HepG2 (cell line): ENCODE measurements around the gene RGS2. TPM values are rescaled to one million over a fixed set of nuclear protein-coding genes. Genes with fewer than 3 reads are reported as not detected.

ENCODE experiments used
- AKAP8 ChIP-seq: sonication (generic); formaldehyde crosslinking; IDR thresholded peaks from 2 replicates; pipeline ENCODE4 v1.5.1; 2020; ENCODE audit warnings: mild to moderate bottlenecking, missing genetic modification reagents
- ATF7-NPFF ChIP-seq: sonication (generic); formaldehyde crosslinking; IDR thresholded peaks from 2 replicates; pipeline ENCODE4 v1.8.1; 2023; ENCODE audit warnings: mild to moderate bottlenecking, low read depth, missing genetic modification reagents, moderate library complexity
- PITX1 ChIP-seq: sonication (generic); formaldehyde crosslinking; IDR thresholded peaks from 2 replicates; pipeline ENCODE4 v1.5.1; 2020; ENCODE audit warnings: mild to moderate bottlenecking, missing genetic modification reagents
- RXRA ChIP-seq: sonication (generic); formaldehyde crosslinking; IDR thresholded peaks from 2 replicates; pipeline ENCODE4 v1.5.1; 2020; ENCODE audit warnings: missing genetic modification reagents
- SRSF1 ChIP-seq: fragments of 200-400 bp; formaldehyde crosslinking; optimal IDR thresholded peaks from 2 replicates; pipeline ENCODE3; 2017; ENCODE audit warnings: mild to moderate bottlenecking, low read depth, low read length, moderate library complexity
- TEAD3 ChIP-seq: optimal IDR thresholded peaks from 2 replicates; pipeline ENCODE3; 2016; ENCODE audit warnings: borderline replicate concordance
- ZNF180 ChIP-seq: sonication (generic); formaldehyde crosslinking; IDR thresholded peaks from 2 replicates; pipeline ENCODE4 v1.4.0; 2020; ENCODE audit warnings: low read depth, missing genetic modification reagents, borderline replicate concordance
- ZNF331 ChIP-seq: sonication (generic); formaldehyde crosslinking; IDR thresholded peaks from 2 replicates; pipeline ENCODE4 v1.4.0; 2020; ENCODE audit warnings: missing genetic modification reagents
- ZNF34 ChIP-seq: sonication (generic); formaldehyde crosslinking; IDR thresholded peaks from 2 replicates; pipeline ENCODE4 v1.4.0; 2020; ENCODE audit warnings: mild to moderate bottlenecking, missing genetic modification reagents, borderline replicate concordance
- ZNF367 ChIP-seq: sonication (generic); formaldehyde crosslinking; IDR thresholded peaks from 2 replicates; pipeline ENCODE4 v1.4.0; 2020; ENCODE audit warnings: missing genetic modification reagents, borderline replicate concordance
- polyA plus RNA-seq, 8 experiments: library from polyadenylated mRNA; depleted of rRNA in 3 of 8; stranded (reverse) in 7 of 8; unstranded in 1 of 8; fragments of >200 nt; fragmentation: Illumina TruSeq in 4 of 8; extraction: Trizol in 4 of 8; gene quantifications; 2 replicates each; pipeline versions ENCODE4 v1.2.1 to v1.2.3, GENCODE V29; 2011 to 2016; ENCODE audit warnings: low read depth in 4 of 8, missing spikeins in 1 of 8, mixed read lengths in 1 of 8; ENCODE audit not compliant: insufficient read depth in 1 of 8
- total RNA-seq, 5 experiments: library from RNA; depleted of rRNA; stranded (reverse); fragments of >200 nt; fragmentation: Illumina TruSeq; extraction: Trizol; gene quantifications; 2 replicates each; pipeline ENCODE4 v1.2.3, GENCODE V29; 2016; ENCODE audit warnings: low read depth in 1 of 5
- TF ChIP-seq, protein P1 (sequence below): sonication (generic); formaldehyde crosslinking; IDR thresholded peaks from 2 replicates; pipeline ENCODE4 v1.9.0; 2021; ENCODE audit warnings: mild to moderate bottlenecking, missing genetic modification reagents
- TF ChIP-seq, protein P2 (sequence below): sonication (generic); formaldehyde crosslinking; IDR thresholded peaks from 2 replicates; pipeline ENCODE4 v1.9.0; 2021; ENCODE audit warnings: missing genetic modification reagents, borderline replicate concordance

RGS2 gene
- total and polyA plus RNA-seq, 2 of the 13 experiments (the other 11 are each of a cell fraction or from before 2014, with no cell fraction given) = 0.64 to 1.4 TPM

DNA sequence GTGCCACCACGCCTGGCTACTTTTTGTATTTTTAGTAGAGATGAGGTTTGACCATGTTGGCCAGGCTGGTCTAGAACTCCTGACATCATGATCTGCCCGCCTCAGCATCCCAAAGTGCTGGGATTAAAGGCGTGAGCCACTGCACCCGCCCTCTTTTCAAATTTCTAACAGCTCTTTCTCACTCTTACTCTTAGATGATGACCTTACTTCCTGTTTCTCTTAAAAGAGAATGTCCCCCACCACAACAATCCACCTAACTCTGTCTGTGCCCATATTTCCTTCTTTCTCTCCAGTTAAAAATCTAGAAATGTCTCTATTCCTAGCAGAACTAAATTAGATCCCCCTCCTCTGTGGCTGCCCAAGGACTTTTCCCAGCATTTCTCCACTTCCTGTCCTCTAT, 46.6 kb upstream of the RGS2 start (continued):
- TF ChIP-seq, protein P1, sequence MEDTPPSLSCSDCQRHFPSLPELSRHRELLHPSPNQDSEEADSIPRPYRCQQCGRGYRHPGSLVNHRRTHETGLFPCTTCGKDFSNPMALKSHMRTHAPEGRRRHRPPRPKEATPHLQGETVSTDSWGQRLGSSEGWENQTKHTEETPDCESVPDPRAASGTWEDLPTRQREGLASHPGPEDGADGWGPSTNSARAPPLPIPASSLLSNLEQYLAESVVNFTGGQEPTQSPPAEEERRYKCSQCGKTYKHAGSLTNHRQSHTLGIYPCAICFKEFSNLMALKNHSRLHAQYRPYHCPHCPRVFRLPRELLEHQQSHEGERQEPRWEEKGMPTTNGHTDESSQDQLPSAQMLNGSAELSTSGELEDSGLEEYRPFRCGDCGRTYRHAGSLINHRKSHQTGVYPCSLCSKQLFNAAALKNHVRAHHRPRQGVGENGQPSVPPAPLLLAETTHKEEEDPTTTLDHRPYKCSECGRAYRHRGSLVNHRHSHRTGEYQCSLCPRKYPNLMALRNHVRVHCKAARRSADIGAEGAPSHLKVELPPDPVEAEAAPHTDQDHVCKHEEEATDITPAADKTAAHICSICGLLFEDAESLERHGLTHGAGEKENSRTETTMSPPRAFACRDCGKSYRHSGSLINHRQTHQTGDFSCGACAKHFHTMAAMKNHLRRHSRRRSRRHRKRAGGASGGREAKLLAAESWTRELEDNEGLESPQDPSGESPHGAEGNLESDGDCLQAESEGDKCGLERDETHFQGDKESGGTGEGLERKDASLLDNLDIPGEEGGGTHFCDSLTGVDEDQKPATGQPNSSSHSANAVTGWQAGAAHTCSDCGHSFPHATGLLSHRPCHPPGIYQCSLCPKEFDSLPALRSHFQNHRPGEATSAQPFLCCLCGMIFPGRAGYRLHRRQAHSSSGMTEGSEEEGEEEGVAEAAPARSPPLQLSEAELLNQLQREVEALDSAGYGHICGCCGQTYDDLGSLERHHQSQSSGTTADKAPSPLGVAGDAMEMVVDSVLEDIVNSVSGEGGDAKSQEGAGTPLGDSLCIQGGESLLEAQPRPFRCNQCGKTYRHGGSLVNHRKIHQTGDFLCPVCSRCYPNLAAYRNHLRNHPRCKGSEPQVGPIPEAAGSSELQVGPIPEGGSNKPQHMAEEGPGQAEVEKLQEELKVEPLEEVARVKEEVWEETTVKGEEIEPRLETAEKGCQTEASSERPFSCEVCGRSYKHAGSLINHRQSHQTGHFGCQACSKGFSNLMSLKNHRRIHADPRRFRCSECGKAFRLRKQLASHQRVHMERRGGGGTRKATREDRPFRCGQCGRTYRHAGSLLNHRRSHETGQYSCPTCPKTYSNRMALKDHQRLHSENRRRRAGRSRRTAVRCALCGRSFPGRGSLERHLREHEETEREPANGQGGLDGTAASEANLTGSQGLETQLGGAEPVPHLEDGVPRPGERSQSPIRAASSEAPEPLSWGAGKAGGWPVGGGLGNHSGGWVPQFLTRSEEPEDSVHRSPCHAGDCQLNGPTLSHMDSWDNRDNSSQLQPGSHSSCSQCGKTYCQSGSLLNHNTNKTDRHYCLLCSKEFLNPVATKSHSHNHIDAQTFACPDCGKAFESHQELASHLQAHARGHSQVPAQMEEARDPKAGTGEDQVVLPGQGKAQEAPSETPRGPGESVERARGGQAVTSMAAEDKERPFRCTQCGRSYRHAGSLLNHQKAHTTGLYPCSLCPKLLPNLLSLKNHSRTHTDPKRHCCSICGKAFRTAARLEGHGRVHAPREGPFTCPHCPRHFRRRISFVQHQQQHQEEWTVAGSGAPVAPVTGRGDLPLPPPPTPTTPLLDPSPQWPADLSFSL (CRISPR knock-in tag) = no peak
- no peak for TF ChIP-seq SRSF1
- no peak for TF ChIP-seq ZNF331 (CRISPR knock-in tag)
- TF ChIP-seq PITX1 = no peak
- TF ChIP-seq ATF7-NPFF (CRISPR knock-in tag) = no peak
- no peak for TF ChIP-seq ZNF34
- TF ChIP-seq ZNF367 (CRISPR knock-in tag) = no peak
- no peak for TF ChIP-seq TEAD3 (CRISPR knock-in tag)
- TF ChIP-seq AKAP8 (CRISPR knock-in tag) = no peak
- TF ChIP-seq, protein P2, sequence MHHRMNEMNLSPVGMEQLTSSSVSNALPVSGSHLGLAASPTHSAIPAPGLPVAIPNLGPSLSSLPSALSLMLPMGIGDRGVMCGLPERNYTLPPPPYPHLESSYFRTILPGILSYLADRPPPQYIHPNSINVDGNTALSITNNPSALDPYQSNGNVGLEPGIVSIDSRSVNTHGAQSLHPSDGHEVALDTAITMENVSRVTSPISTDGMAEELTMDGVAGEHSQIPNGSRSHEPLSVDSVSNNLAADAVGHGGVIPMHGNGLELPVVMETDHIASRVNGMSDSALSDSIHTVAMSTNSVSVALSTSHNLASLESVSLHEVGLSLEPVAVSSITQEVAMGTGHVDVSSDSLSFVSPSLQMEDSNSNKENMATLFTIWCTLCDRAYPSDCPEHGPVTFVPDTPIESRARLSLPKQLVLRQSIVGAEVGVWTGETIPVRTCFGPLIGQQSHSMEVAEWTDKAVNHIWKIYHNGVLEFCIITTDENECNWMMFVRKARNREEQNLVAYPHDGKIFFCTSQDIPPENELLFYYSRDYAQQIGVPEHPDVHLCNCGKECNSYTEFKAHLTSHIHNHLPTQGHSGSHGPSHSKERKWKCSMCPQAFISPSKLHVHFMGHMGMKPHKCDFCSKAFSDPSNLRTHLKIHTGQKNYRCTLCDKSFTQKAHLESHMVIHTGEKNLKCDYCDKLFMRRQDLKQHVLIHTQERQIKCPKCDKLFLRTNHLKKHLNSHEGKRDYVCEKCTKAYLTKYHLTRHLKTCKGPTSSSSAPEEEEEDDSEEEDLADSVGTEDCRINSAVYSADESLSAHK (CRISPR knock-in tag) = no peak
- TF ChIP-seq ZNF180 (CRISPR knock-in tag) = no peak
- no peak for TF ChIP-seq RXRA (CRISPR knock-in tag)
